ENCODE measurements around the gene GABRB2. TPM values are rescaled to one million over a fixed set of nuclear protein-coding genes. Genes with fewer than 3 reads are reported as not detected.

GABRB2 gene
- total RNA-seq, 1 experiment from 2014 or later: not detected

DNA sequence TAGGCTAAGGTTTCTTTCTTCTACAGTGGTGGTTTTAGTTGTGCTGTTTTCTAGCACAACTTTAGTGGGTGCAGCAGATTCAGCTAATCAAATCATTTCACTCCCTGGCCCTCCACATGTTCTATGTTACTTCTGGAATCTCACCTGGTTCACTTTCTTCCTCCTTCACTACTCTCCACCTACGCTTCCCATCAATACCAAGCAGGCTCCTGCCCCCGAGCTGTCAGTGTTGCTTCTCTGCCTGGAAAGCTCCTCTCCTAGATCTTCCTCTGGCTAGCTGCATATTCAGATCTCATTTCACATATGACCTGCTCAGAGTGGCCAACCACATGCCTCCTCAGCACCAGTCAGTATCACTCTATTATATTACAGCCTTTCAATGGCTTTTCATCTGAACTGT lies 19.6 kb upstream of the GABRB2 start:
- BruUV-seq (replicated peaks): no TSS peak
- TF ChIP-seq, protein P1, sequence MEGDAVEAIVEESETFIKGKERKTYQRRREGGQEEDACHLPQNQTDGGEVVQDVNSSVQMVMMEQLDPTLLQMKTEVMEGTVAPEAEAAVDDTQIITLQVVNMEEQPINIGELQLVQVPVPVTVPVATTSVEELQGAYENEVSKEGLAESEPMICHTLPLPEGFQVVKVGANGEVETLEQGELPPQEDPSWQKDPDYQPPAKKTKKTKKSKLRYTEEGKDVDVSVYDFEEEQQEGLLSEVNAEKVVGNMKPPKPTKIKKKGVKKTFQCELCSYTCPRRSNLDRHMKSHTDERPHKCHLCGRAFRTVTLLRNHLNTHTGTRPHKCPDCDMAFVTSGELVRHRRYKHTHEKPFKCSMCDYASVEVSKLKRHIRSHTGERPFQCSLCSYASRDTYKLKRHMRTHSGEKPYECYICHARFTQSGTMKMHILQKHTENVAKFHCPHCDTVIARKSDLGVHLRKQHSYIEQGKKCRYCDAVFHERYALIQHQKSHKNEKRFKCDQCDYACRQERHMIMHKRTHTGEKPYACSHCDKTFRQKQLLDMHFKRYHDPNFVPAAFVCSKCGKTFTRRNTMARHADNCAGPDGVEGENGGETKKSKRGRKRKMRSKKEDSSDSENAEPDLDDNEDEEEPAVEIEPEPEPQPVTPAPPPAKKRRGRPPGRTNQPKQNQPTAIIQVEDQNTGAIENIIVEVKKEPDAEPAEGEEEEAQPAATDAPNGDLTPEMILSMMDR (IDR thresholded peaks at IDR 0.05; ENCODE audit: unreplicated experiment): no peak
- CTCF ChIA-PET: no interaction called here
- intact Hi-C loops (cut with micrococcal nuclease; ENCODE audit: unreplicated experiment): no loop called here
- Mint-ChIP-seq H3K9me3 (ENCODE audit: low read depth, unreplicated experiment) (peaks cover 10% of the 10 kb centered on the region), H3K27ac (ENCODE audit: unreplicated experiment) (no peak overlapping the region), H3K4me1 (ENCODE audit: low read depth, unreplicated experiment) (no peaks in the 10 kb centered on the region), H3K36me3 (ENCODE audit: insufficient read depth, unreplicated experiment) (no peaks in the 10 kb centered on the region), H3K4me3 (ENCODE audit: low read depth, unreplicated experiment) (no peak overlapping the region), H3K27me3 (ENCODE audit: unreplicated experiment) (no peaks in the 10 kb centered on the region)
- no peak for DNase-seq

DNA sequence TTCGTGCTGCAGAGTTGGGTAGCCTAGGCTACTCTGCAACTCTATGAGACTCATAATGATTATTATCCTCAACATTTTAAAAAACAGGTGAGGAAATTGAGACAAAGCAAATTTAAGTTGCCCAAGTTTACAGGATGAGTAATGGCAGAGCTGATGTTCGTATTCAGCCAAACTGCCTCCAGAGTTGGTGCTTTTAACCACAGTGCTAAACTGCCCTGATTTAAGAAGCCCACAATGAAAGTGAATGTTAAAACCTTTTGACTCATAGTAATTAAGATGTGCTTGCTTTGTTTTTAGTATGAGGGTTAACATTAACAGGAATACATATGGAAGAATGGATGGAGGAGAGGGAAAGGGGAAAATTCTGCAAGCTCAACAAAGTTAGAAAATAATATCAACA lies 15.9 kb upstream of the GABRB2 start:
- CTCF ChIA-PET: no interaction called here
- Mint-ChIP-seq H3K4me3 (ENCODE audit: low read depth, unreplicated experiment) (no peak overlapping the region), H3K36me3 (ENCODE audit: insufficient read depth, unreplicated experiment) (no peaks in the 10 kb centered on the region), H3K27ac (ENCODE audit: unreplicated experiment) (no peak overlapping the region), H3K27me3 (ENCODE audit: unreplicated experiment) (no peaks in the 10 kb centered on the region), H3K4me1 (ENCODE audit: low read depth, unreplicated experiment) (no peaks in the 10 kb centered on the region), H3K9me3 (ENCODE audit: low read depth, unreplicated experiment) (peaks cover 12% of the 10 kb centered on the region)
- intact Hi-C loops (cut with micrococcal nuclease; ENCODE audit: unreplicated experiment): no loop called here
- no TSS peak for BruUV-seq (replicated peaks)
- DNase-seq: no peak
- TF ChIP-seq, protein P1 (IDR thresholded peaks at IDR 0.05; ENCODE audit: unreplicated experiment): no peak

DNA sequence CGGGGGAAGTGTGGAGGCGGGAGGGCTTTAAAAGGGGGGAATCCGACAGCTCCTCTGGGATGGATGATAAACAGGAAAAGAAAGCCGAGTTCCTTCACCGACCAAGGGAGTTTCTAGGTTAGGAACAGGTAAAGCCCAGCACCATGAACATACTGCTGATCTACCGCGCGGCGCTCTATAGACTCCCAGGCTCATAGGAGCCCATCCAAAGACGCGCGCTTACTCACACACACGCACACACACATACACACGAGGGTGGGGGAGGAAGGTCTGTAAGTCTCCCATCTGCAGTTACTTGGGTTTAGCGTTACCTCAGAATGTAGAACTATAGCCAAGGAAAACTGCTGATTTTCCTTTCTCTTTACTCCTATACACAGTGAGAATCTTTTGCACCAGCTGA lies 2.6 kb upstream of the GABRB2 start:
- no peak for DNase-seq
- peaks cover 8% of the 10 kb centered on the region for H3K4me1 Mint-ChIP-seq (ENCODE audit: low read depth, unreplicated experiment)
- H3K27me3 Mint-ChIP-seq (ENCODE audit: unreplicated experiment): peaks cover 52% of the 10 kb centered on the region
- peaks cover 4% of the 10 kb centered on the region for H3K36me3 Mint-ChIP-seq (ENCODE audit: insufficient read depth, unreplicated experiment)
- TF ChIP-seq, protein P1 (IDR thresholded peaks at IDR 0.05; ENCODE audit: unreplicated experiment): no peak
- no peak overlapping the region for H3K27ac Mint-ChIP-seq (ENCODE audit: unreplicated experiment)
- H3K9me3 Mint-ChIP-seq (ENCODE audit: low read depth, unreplicated experiment): peaks cover 8% of the 10 kb centered on the region
- no TSS peak for BruUV-seq (replicated peaks)
- CTCF ChIA-PET: interaction anchor here (0.5 kb wide), 1 partner anchor 1834 kb away, joined by 5 read pairs; no protein-coding TSS in a partner anchor
- no peak overlapping the region for H3K4me3 Mint-ChIP-seq (ENCODE audit: low read depth, unreplicated experiment)
- intact Hi-C loops (cut with micrococcal nuclease; ENCODE audit: unreplicated experiment): loop anchor here (10.0 kb wide), 1 partner anchor 1034 kb away; no protein-coding TSS in a partner anchor

DNA sequence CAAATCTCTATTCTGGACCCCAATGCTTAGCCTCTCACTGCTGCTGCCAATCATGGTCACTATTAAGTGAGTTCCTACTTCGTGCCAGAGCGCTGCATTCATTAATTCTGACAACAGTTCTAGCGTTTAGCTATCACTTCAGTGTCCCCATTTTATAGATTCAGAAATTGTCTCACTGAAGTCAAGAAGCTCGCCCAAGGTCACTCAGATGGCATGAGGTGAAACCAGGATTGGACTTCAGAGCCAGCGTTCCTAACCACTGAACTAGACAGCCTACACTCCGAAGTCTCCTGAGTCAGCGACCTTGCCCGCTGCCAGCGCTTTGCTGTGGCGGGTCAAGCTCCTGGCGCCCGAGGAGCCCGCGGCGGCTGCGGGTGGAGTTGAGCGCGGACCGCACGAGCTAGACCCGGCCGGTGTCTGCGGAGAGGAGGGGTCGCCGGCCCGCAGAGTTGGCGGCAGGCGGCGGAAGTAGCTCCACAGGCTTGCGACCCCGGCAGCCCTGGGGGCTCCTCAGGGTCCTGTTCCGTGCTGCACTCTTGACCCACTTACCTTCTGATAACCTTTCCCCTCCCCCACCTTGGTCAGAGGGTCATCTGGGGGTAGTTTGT lies 2.1 kb upstream of the GABRB2 start:
- H3K4me3 Mint-ChIP-seq (ENCODE audit: low read depth, unreplicated experiment): peak overlapping the region; percentile 50
- intact Hi-C loops (cut with micrococcal nuclease; ENCODE audit: unreplicated experiment): loop anchor here (10.0 kb wide), 1 partner anchor 1034 kb away; no protein-coding TSS in a partner anchor
- CTCF ChIA-PET: interaction anchor here (0.5 kb wide), 1 partner anchor 1835 kb away, joined by 5 read pairs; no protein-coding TSS in a partner anchor
- H3K4me1 Mint-ChIP-seq (ENCODE audit: low read depth, unreplicated experiment): peaks cover 8% of the 10 kb centered on the region
- H3K27ac Mint-ChIP-seq (ENCODE audit: unreplicated experiment): no peak overlapping the region
- H3K36me3 Mint-ChIP-seq (ENCODE audit: insufficient read depth, unreplicated experiment): peaks cover 4% of the 10 kb centered on the region
- peaks cover 3% of the 10 kb centered on the region for H3K9me3 Mint-ChIP-seq (ENCODE audit: low read depth, unreplicated experiment)
- H3K27me3 Mint-ChIP-seq (ENCODE audit: unreplicated experiment): peaks cover 52% of the 10 kb centered on the region
- no TSS peak for BruUV-seq (replicated peaks)
- TF ChIP-seq, protein P1 (IDR thresholded peaks at IDR 0.05; ENCODE audit: unreplicated experiment): no peak
- no peak for DNase-seq

Data from Calu3 (cell line).